IMR-90 (cell line): Measurements from ENCODE around the gene NIF3L1. TPM values are rescaled to one million over a fixed set of nuclear protein-coding genes. Genes with fewer than 3 reads are reported as not detected.
A peak's percentile ranks its signal among the peaks of the same experiment; 100 is the strongest.

ENCODE experiments used
- ATAC-seq: fragments of 200-7000 bp; cut with Tn5 transposase; 2 replicates; pipeline ENCODE4 v1.9.1; 2020; ENCODE audit warnings: low read depth, mild to moderate bottlenecking, moderate library complexity
- BruUV-seq: library from RNA; stranded (reverse); fragments of 400-500 nt; replicated peaks from 2 replicates; lab custom pipeline; 2021; lab: Mats Ljungman, UMichigan
- CTCF ChIA-PET: fragments of 300-600 bp; formaldehyde crosslinking; extraction: SDS; loops from one replicate; lab custom pipeline; 2021; ENCODE audit warnings: antibody characterized with exemption; lab: Yijun Ruan, JAX
- POLR2A ChIA-PET: fragments of 300-600 bp; sonication (Branson Sonifier 250); formaldehyde crosslinking; loops from one replicate; lab custom pipeline; 2022; ENCODE audit warnings: antibody characterized with exemption; ENCODE audit not compliant: unreplicated experiment; lab: Charles Lee
- DNase-seq: peaks from one replicate; pipeline ENCODE4 v3.0.0; 2013
- H2AFZ ChIP-seq: replicated peaks from 2 replicates; pipeline ENCODE3; 2013; ENCODE audit warnings: low read length, mild to moderate bottlenecking; ENCODE audit not compliant: poor library complexity
- H2AK5ac ChIP-seq: 2 replicates; pipeline ENCODE4 v1.6.1; 2013; ENCODE audit warnings: low read depth, low read length, inconsistent platforms
- H2AK9ac ChIP-seq: replicated peaks from 2 replicates; pipeline ENCODE3; 2013; ENCODE audit warnings: mild to moderate bottlenecking, low read depth, low read length, moderate library complexity; ENCODE audit not compliant: poor library complexity
- H2BK120ac ChIP-seq: 2 replicates; pipeline ENCODE4 v1.6.1; 2013; ENCODE audit warnings: low read depth, low read length, inconsistent platforms
- H2BK15ac ChIP-seq: 3 replicates; pipeline ENCODE4 v1.6.1; 2013; ENCODE audit warnings: low read depth, low read length, inconsistent platforms
- H2BK20ac ChIP-seq: 2 replicates; pipeline ENCODE4 v1.6.1; 2013; ENCODE audit warnings: low read depth, mild to moderate bottlenecking, inconsistent platforms, low read length, moderate library complexity
- H2BK5ac ChIP-seq: 2 replicates; pipeline ENCODE4 v1.6.1; 2013; ENCODE audit warnings: mild to moderate bottlenecking, low read depth, low read length, inconsistent platforms; ENCODE audit not compliant: poor library complexity, severe bottlenecking
- H3K14ac ChIP-seq: replicated peaks from 2 replicates; pipeline ENCODE4 v1.6.1; 2013; ENCODE audit warnings: low read depth, low read length, inconsistent platforms
- H3K18ac ChIP-seq: 2 replicates; pipeline ENCODE4 v1.6.1; 2013; ENCODE audit warnings: low read depth, low read length, control low read depth
- H3K23ac ChIP-seq: 2 replicates; pipeline ENCODE4 v1.6.1; 2013; ENCODE audit warnings: low read depth, low read length, inconsistent platforms
- H3K27ac ChIP-seq: 2 replicates; pipeline ENCODE4 v1.5.1; 2013; ENCODE audit warnings: mild to moderate bottlenecking, control low read depth, low read length; ENCODE audit not compliant: insufficient read depth
- H3K27me3 ChIP-seq: 2 replicates; pipeline ENCODE4 v1.6.1; 2013; ENCODE audit warnings: low read length; ENCODE audit not compliant: control insufficient read depth, insufficient read depth
- H3K36me3 ChIP-seq: 2 replicates; pipeline ENCODE4 v1.6.1; 2013; ENCODE audit warnings: low read length, mixed read lengths; ENCODE audit not compliant: control insufficient read depth, insufficient read depth
- H3K4ac ChIP-seq: 2 replicates; pipeline ENCODE4 v1.6.1; 2013; ENCODE audit warnings: low read depth, low read length, inconsistent platforms
- H3K4me1 ChIP-seq: 2 replicates; pipeline ENCODE4 v1.6.1; 2013; ENCODE audit warnings: low read length, mixed read lengths; ENCODE audit not compliant: control insufficient read depth, insufficient read depth
- H3K4me2 ChIP-seq: 2 replicates; pipeline ENCODE4 v1.6.1; 2013; ENCODE audit warnings: low read depth, mild to moderate bottlenecking, control low read depth, low read length, moderate library complexity
- H3K4me3 ChIP-seq: 2 replicates; pipeline ENCODE4 v1.5.1; 2013; ENCODE audit warnings: low read depth, mild to moderate bottlenecking, control low read depth, low read length, moderate library complexity; ENCODE audit not compliant: insufficient read depth
- H3K56ac ChIP-seq: 2 replicates; pipeline ENCODE4 v1.6.1; 2013; ENCODE audit warnings: low read length, inconsistent platforms; ENCODE audit not compliant: insufficient read depth; ENCODE audit errors: extremely low read depth
- H3K79me1 ChIP-seq, 2 experiments: 2 replicates each; pipeline ENCODE4 v1.6.1; 2013; ENCODE audit warnings: low read length in 2 of 2, inconsistent platforms in 1 of 2, low read depth in 1 of 2
- H3K9ac ChIP-seq: 2 replicates; pipeline ENCODE4 v1.6.1; 2013; ENCODE audit warnings: low read depth, low read length, control low read depth
- H3K9me1 ChIP-seq: 2 replicates; pipeline ENCODE4 v1.6.1; 2013; ENCODE audit warnings: low read length, inconsistent platforms; ENCODE audit not compliant: insufficient read depth
- H3K9me3 ChIP-seq: 2 replicates; pipeline ENCODE4 v1.6.1; 2013; ENCODE audit warnings: low read length; ENCODE audit not compliant: control insufficient read depth, insufficient read depth
- H4K20me1 ChIP-seq: 2 replicates; pipeline ENCODE4 v1.6.1; 2013; ENCODE audit warnings: low read length, inconsistent platforms; ENCODE audit not compliant: insufficient read depth
- H4K5ac ChIP-seq: 2 replicates; pipeline ENCODE4 v1.6.1; 2013; ENCODE audit warnings: mild to moderate bottlenecking, low read depth, low read length, control low read depth
- H4K8ac ChIP-seq, 2 experiments: 2 replicates each; pipeline ENCODE4 v1.6.1; 2013; ENCODE audit warnings: low read depth in 2 of 2, low read length in 2 of 2, control low read depth in 1 of 2, inconsistent platforms in 1 of 2
- H4K91ac ChIP-seq: 2 replicates; pipeline ENCODE4 v1.6.1; 2013; ENCODE audit warnings: low read depth, low read length, inconsistent platforms; ENCODE audit not compliant: insufficient read depth
- ELK1 ChIP-seq: fragments of 150-350 bp; IDR thresholded peaks from 2 replicates; pipeline ENCODE4 v1.6.1; 2016; ENCODE audit warnings: low read depth, mild to moderate bottlenecking, low read length, moderate library complexity, borderline replicate concordance
- MAZ ChIP-seq: IDR thresholded peaks from 2 replicates; pipeline ENCODE4 v1.6.1; 2012; ENCODE audit warnings: low read depth, mild to moderate bottlenecking, low read length, improper control_type of control experiment, moderate library complexity, borderline replicate concordance
- NFE2L2 ChIP-seq: fragments of 150-350 bp; IDR thresholded peaks from 2 replicates; pipeline ENCODE4 v1.6.1; 2016; ENCODE audit warnings: low read depth, mild to moderate bottlenecking, low read length
- RFX5 ChIP-seq: IDR thresholded peaks from 2 replicates; pipeline ENCODE4 v1.8.0; 2012; ENCODE audit warnings: low read depth, mild to moderate bottlenecking, low read length, moderate library complexity
- WGBS, 2 experiments: methylation state at CpG; one replicate each; pipeline versions ENCODE4 v1.1.5 to v1.1.7; 2013; ENCODE audit warnings: missing lambda C conversion rate in 2 of 2; ENCODE audit not compliant: insufficient read length in 1 of 2; ENCODE audit errors: extremely low coverage in 2 of 2; 5-methylcytosine and 5-hydroxymethylcytosine counted together
- dilution Hi-C: fragments of 300-500 bp; cut with HindIII; formaldehyde crosslinking; loops from one replicate; pipeline ENCODE4 v1.14.3; 2018; ENCODE audit warnings: low sequenced_read_pairs; ENCODE audit not compliant: unreplicated experiment
- in situ Hi-C: fragments of 300-500 bp; cut with MboI; formaldehyde crosslinking; loops from 3 replicates; pipeline ENCODE4 v1.14.3; 2019; ENCODE audit warnings: low sequenced_read_pairs, inconsistent platforms, mixed read lengths
- intact Hi-C: fragments of 100-400 bp; cut with micrococcal nuclease; formaldehyde crosslinking; loops from 2 replicates; pipeline ENCODE4 v1.10.0; 2022
- polyA plus RNA-seq, 3 experiments: library from polyadenylated mRNA; depleted of rRNA; stranded (reverse); fragments of >200 nt; gene quantifications; 2 replicates each; pipeline ENCODE4 v1.2.3, GENCODE V29; 2012; ENCODE audit warnings: low replicate concordance in 1 of 3
- total RNA-seq: library from RNA; depleted of rRNA; stranded (reverse); fragments of >200 nt; gene quantifications from 2 replicates; pipeline ENCODE4 v1.2.3, GENCODE V29; 2012
- TF ChIP-seq, protein P1 (sequence below): fragments of 150-350 bp; IDR thresholded peaks from 2 replicates; pipeline ENCODE4 v1.6.1; 2017; ENCODE audit warnings: mild to moderate bottlenecking, antibody characterized with exemption, low read length, low read depth
- TF ChIP-seq, protein P2 (sequence below): conservative IDR thresholded peaks from 2 replicates; pipeline ENCODE4 v1.5.1; 2012; ENCODE audit warnings: mild to moderate bottlenecking, low read depth, low read length, improper control_type of control experiment

Gene NIF3L1
- total and polyA plus RNA-seq, 2 of the 4 experiments (the other 2 are of a cell fraction) = 43.0 to 54.6 TPM

GRCh38 chr2:200944467-200945394 lies 55.6 kb downstream of the NIF3L1 start (continued):
- TF ChIP-seq ELK1 = no peak

DNA sequence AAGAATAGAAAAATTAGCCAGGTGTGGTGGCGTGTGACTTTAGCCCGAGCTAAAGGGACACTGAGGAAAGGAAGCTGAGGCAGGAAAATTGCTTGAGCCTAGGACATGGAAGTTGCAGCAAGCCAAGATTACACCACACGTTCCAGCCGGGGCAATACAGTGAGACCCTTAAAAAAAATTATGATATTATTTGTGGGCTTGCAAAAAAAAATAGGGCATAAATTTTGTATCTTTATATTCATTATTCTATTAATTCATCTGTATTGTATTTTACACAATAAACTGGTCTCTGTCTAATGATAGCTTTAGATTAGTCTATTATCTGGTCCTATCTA lies 56.2 kb downstream of the NIF3L1 start:
- peaks cover 0 to 3% of the 10 kb centered on the region in 2 experiments; a peak in 2 of 4 replicates for H3K79me1 ChIP-seq
- H4K8ac ChIP-seq = peak overlapping the region in 1 of 2 experiments; percentile 54; a peak in 1 of 4 replicates
- H4K20me1 ChIP-seq = no peaks in the 10 kb centered on the region
- dilution Hi-C loops (no loop called here), in situ Hi-C loops (no loop called here), intact Hi-C loops (no loop called here)
- H3K36me3 ChIP-seq = peaks cover 9% of the 10 kb centered on the region
- peaks cover 6% of the 10 kb centered on the region for H3K9me1 ChIP-seq
- no peak overlapping the region for H3K4me2 ChIP-seq
- peaks cover 7% of the 10 kb centered on the region for H3K4me1 ChIP-seq
- no peak overlapping the region for H3K4me3 ChIP-seq
- no peaks in the 10 kb centered on the region for H3K27me3 ChIP-seq
- H2BK20ac ChIP-seq = peak overlapping the region; percentile 10; the same call in 1 of the 2 replicates
- TF ChIP-seq MAZ (no peak), NFE2L2 (no peak), RFX5 (no peak), ELK1 (no peak)
- TF ChIP-seq, protein P1, sequence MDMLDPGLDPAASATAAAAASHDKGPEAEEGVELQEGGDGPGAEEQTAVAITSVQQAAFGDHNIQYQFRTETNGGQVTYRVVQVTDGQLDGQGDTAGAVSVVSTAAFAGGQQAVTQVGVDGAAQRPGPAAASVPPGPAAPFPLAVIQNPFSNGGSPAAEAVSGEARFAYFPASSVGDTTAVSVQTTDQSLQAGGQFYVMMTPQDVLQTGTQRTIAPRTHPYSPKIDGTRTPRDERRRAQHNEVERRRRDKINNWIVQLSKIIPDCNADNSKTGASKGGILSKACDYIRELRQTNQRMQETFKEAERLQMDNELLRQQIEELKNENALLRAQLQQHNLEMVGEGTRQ = no peak
- TF ChIP-seq, protein P2, sequence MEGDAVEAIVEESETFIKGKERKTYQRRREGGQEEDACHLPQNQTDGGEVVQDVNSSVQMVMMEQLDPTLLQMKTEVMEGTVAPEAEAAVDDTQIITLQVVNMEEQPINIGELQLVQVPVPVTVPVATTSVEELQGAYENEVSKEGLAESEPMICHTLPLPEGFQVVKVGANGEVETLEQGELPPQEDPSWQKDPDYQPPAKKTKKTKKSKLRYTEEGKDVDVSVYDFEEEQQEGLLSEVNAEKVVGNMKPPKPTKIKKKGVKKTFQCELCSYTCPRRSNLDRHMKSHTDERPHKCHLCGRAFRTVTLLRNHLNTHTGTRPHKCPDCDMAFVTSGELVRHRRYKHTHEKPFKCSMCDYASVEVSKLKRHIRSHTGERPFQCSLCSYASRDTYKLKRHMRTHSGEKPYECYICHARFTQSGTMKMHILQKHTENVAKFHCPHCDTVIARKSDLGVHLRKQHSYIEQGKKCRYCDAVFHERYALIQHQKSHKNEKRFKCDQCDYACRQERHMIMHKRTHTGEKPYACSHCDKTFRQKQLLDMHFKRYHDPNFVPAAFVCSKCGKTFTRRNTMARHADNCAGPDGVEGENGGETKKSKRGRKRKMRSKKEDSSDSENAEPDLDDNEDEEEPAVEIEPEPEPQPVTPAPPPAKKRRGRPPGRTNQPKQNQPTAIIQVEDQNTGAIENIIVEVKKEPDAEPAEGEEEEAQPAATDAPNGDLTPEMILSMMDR = no peak
- no peak overlapping the region for H3K56ac ChIP-seq
- no peak overlapping the region for H2AFZ ChIP-seq
- no peak for DNase-seq
- no peak overlapping the region for H3K9ac ChIP-seq
- no CpG with 5 or more reads among the region's 4 CpGs for WGBS, 2 experiments
- H2BK15ac ChIP-seq = no peak overlapping the region
- peak overlapping the region; percentile 54; the same call in 1 of the 2 replicates for H3K4ac ChIP-seq
- peak overlapping the region; percentile 46 for H2BK120ac ChIP-seq
- POLR2A ChIA-PET = no interaction called here
- CTCF ChIA-PET = interaction anchor here (0.6 to 1.4 kb wide), 4 partner anchors 8 to 29 kb away, joined by 3 to 7 read pairs (median 4); partner anchors contain the start of gene ORC2
- H3K18ac ChIP-seq = peak overlapping the region; percentile 57; the same call in 1 of the 2 replicates
- H2AK9ac ChIP-seq = peak overlapping the region; percentile 37
- no peaks in the 10 kb centered on the region for H3K9me3 ChIP-seq
- H4K5ac ChIP-seq = no peak overlapping the region
- H2BK5ac ChIP-seq = peak overlapping the region; percentile 94
- 0 out of 2 replicates have a peak overlapping the region, but pooled peaks have one; percentile 44 for H2AK5ac ChIP-seq
- BruUV-seq = no TSS peak
- H3K23ac ChIP-seq = no peak overlapping the region
- H3K27ac ChIP-seq = peak overlapping the region; percentile 58; the same call in 1 of the 2 replicates
- H4K91ac ChIP-seq = peak overlapping the region; percentile 21; the same call in 1 of the 2 replicates
- ATAC-seq = no peak
- no peak overlapping the region; the same call in 1 of the 2 replicates for H3K14ac ChIP-seq
